Measurements from ENCODE around the gene COL1A1.

DNA sequence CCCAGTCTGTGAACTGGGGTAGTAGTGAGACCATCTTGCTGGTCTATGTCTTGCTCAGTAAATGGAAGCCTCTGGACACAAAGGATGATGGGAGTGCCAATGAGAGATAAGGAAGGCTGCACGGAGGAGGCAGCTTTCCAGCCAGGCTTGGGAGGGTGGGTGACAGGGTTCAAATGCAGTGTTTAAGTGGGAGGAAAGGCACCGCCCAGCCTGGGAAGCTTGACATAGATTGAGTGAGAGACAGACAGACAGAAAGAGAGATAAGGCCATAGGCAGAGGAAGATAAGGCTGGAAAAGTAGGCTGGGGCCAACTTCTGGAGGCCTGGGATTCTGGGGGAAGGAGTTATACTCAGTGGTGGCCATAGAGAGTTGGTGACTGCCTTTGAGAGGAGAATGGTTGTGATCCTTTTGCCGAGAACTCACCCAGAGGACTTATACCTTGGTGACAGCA lies 7.2 kb upstream of the COL1A1 start:
- TF ChIP-seq TCF4 (CRISPR knock-in tag; IDR thresholded peaks at IDR 0.05; ENCODE audit: borderline replicate concordance) (no peak), ZNF70 (CRISPR knock-in tag; IDR thresholded peaks at IDR 0.05) (no peak), ZNF565 (CRISPR knock-in tag; conservative IDR thresholded peaks at IDR 0.05; ENCODE audit: low read depth) (no peak), ZFP3 (CRISPR knock-in tag; IDR thresholded peaks at IDR 0.05) (no peak), PPARA (CRISPR knock-in tag; IDR thresholded peaks at IDR 0.05; ENCODE audit: borderline replicate concordance) (no peak), RARB (CRISPR knock-in tag; IDR thresholded peaks at IDR 0.05) (no peak), OSR1 (CRISPR knock-in tag; IDR thresholded peaks at IDR 0.05) (no peak), ZFP30 (CRISPR knock-in tag; IDR thresholded peaks at IDR 0.05) (no peak), ZC3H10 (CRISPR knock-in tag; IDR thresholded peaks at IDR 0.05) (no peak), GLIS3 (CRISPR knock-in tag; IDR thresholded peaks at IDR 0.05) (no peak), SNAI2 (CRISPR knock-in tag; IDR thresholded peaks at IDR 0.05) (no peak)
- TF ChIP-seq, protein P1, sequence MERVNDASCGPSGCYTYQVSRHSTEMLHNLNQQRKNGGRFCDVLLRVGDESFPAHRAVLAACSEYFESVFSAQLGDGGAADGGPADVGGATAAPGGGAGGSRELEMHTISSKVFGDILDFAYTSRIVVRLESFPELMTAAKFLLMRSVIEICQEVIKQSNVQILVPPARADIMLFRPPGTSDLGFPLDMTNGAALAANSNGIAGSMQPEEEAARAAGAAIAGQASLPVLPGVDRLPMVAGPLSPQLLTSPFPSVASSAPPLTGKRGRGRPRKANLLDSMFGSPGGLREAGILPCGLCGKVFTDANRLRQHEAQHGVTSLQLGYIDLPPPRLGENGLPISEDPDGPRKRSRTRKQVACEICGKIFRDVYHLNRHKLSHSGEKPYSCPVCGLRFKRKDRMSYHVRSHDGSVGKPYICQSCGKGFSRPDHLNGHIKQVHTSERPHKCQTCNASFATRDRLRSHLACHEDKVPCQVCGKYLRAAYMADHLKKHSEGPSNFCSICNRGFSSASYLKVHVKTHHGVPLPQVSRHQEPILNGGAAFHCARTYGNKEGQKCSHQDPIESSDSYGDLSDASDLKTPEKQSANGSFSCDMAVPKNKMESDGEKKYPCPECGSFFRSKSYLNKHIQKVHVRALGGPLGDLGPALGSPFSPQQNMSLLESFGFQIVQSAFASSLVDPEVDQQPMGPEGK (CRISPR knock-in tag; IDR thresholded peaks at IDR 0.05; ENCODE audit: borderline replicate concordance): no peak
- TF ChIP-seq, protein P2, sequence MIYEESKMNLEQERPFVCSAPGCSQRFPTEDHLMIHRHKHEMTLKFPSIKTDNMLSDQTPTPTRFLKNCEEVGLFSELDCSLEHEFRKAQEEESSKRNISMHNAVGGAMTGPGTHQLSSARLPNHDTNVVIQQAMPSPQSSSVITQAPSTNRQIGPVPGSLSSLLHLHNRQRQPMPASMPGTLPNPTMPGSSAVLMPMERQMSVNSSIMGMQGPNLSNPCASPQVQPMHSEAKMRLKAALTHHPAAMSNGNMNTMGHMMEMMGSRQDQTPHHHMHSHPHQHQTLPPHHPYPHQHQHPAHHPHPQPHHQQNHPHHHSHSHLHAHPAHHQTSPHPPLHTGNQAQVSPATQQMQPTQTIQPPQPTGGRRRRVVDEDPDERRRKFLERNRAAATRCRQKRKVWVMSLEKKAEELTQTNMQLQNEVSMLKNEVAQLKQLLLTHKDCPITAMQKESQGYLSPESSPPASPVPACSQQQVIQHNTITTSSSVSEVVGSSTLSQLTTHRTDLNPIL (CRISPR knock-in tag; IDR thresholded peaks at IDR 0.05; ENCODE audit: low read depth): no peak
- TF ChIP-seq, protein P3, sequence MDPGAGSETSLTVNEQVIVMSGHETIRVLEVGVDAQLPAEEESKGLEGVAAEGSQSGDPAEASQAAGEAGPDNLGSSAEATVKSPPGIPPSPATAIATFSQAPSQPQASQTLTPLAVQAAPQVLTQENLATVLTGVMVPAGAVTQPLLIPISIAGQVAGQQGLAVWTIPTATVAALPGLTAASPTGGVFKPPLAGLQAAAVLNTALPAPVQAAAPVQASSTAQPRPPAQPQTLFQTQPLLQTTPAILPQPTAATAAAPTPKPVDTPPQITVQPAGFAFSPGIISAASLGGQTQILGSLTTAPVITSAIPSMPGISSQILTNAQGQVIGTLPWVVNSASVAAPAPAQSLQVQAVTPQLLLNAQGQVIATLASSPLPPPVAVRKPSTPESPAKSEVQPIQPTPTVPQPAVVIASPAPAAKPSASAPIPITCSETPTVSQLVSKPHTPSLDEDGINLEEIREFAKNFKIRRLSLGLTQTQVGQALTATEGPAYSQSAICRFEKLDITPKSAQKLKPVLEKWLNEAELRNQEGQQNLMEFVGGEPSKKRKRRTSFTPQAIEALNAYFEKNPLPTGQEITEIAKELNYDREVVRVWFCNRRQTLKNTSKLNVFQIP (CRISPR knock-in tag; IDR thresholded peaks at IDR 0.05; ENCODE audit: borderline replicate concordance, low read depth): no peak

Data from SK-N-SH treated with all-trans-retinoic acid at 6 μM for 48 hours (cell line).